ENCODE results near the gene CRB2.

CRB2 gene

GRCh38 chr9:123411191-123411590 is 55.2 kb downstream of the CRB2 start:
- H3K4me3 ChIP-seq (ENCODE audit: control insufficient read depth, low read depth, low read length): no peak overlapping the region
- no peak for TF ChIP-seq CTCF (IDR thresholded peaks at IDR 0.05; ENCODE audit: control insufficient read depth, insufficient read depth, low read depth, low read length, missing control alignments)
- no peak for DNase-seq (ENCODE audit: low read depth)

- no peak for DNase-seq (ENCODE audit: low read depth)
- no peak overlapping the region for H3K4me3 ChIP-seq (ENCODE audit: control insufficient read depth, low read depth, low read length)
- TF ChIP-seq CTCF (IDR thresholded peaks at IDR 0.05; ENCODE audit: control insufficient read depth, insufficient read depth, low read depth, low read length, missing control alignments): no peak
Measured at GRCh38 chr9:123411636-123412035, 55.6 kb downstream of the CRB2 start.

GRCh38 chr9:123412171-123412820 is 56.3 kb downstream of the CRB2 start:
- no peak for TF ChIP-seq CTCF (IDR thresholded peaks at IDR 0.05; ENCODE audit: control insufficient read depth, insufficient read depth, low read depth, low read length, missing control alignments)
- no peak for DNase-seq (ENCODE audit: low read depth)
- no peak overlapping the region for H3K4me3 ChIP-seq (ENCODE audit: control insufficient read depth, low read depth, low read length)

- TF ChIP-seq CTCF (IDR thresholded peaks at IDR 0.05; ENCODE audit: control insufficient read depth, insufficient read depth, low read depth, low read length, missing control alignments): no peak
- no peak overlapping the region for H3K4me3 ChIP-seq (ENCODE audit: control insufficient read depth, low read depth, low read length)
- no peak for DNase-seq (ENCODE audit: low read depth)
Measured at GRCh38 chr9:123414204-123414603, 58.2 kb downstream of the CRB2 start.

- DNase-seq (ENCODE audit: low read depth): no peak
- no peak overlapping the region for H3K4me3 ChIP-seq (ENCODE audit: control insufficient read depth, low read depth, low read length)
- TF ChIP-seq CTCF (IDR thresholded peaks at IDR 0.05; ENCODE audit: control insufficient read depth, insufficient read depth, low read depth, low read length, missing control alignments): no peak
Measured at GRCh38 chr9:123414936-123415930, 59.2 kb downstream of the CRB2 start.

- no peak overlapping the region for H3K4me3 ChIP-seq (ENCODE audit: control insufficient read depth, low read depth, low read length)
- no peak for TF ChIP-seq CTCF (IDR thresholded peaks at IDR 0.05; ENCODE audit: control insufficient read depth, insufficient read depth, low read depth, low read length, missing control alignments)
- no peak for DNase-seq (ENCODE audit: low read depth)
Measured at GRCh38 chr9:123416176-123416575, 60.2 kb downstream of the CRB2 start.
